HEK293 (cell line): ENCODE data around the gene PACSIN2.

ENCODE experiments used
- CTCF ChIP-seq: fragments of 450-650 bp; formaldehyde crosslinking; IDR thresholded peaks from 2 replicates; pipeline ENCODE4 v1.5.1; 2016; ENCODE audit warnings: missing biosample characterization, missing genetic modification characterization
- MYNN ChIP-seq: fragments of 450-650 bp; formaldehyde crosslinking; IDR thresholded peaks from 2 replicates; pipeline ENCODE4 v1.5.1; 2016; ENCODE audit warnings: missing biosample characterization, missing genetic modification characterization, borderline replicate concordance
- TCF7L2 ChIP-seq: IDR thresholded peaks from 2 replicates; pipeline ENCODE4 v1.6.1; 2011; ENCODE audit warnings: low read depth, mild to moderate bottlenecking, inconsistent platforms, low read length, moderate library complexity, borderline replicate concordance
- ZBTB49 ChIP-seq: fragments of 450-650 bp; formaldehyde crosslinking; IDR thresholded peaks from 2 replicates; pipeline ENCODE4 v1.5.1; 2016; ENCODE audit warnings: missing biosample characterization, missing genetic modification characterization, low read depth
- ZNF138 ChIP-seq: fragments of 450-650 bp; formaldehyde crosslinking; IDR thresholded peaks from 2 replicates; pipeline ENCODE4 v1.5.1; 2016; ENCODE audit warnings: missing biosample characterization, missing genetic modification characterization, borderline replicate concordance
- ZNF416 ChIP-seq: fragments of 450-650 bp; formaldehyde crosslinking; IDR thresholded peaks from 2 replicates; pipeline ENCODE4 v1.5.1; 2016; ENCODE audit warnings: missing biosample characterization, missing genetic modification characterization
- ZNF639 ChIP-seq: fragments of 450-650 bp; formaldehyde crosslinking; IDR thresholded peaks from 2 replicates; pipeline ENCODE4 v1.5.1; 2016; ENCODE audit warnings: missing biosample characterization, missing genetic modification characterization
- ZSCAN23 ChIP-seq: fragments of 450-650 bp; formaldehyde crosslinking; IDR thresholded peaks from 2 replicates; pipeline ENCODE4 v1.5.1; 2016; ENCODE audit warnings: missing biosample characterization, missing genetic modification characterization

- TF ChIP-seq TCF7L2 (no peak), ZNF639 (tag by site-specific recombination) (no peak), CTCF (tag by site-specific recombination) (no peak), MYNN (no peak), ZBTB49 (tag by site-specific recombination) (no peak), ZNF138 (tag by site-specific recombination) (no peak), ZNF416 (tag by site-specific recombination) (no peak), ZSCAN23 (tag by site-specific recombination) (no peak)
Measured at GRCh38 chr22:42820045-42820763, 194.7 kb downstream of the PACSIN2 start.
